ENCODE results near the gene EXOSC7. TPM values are rescaled to one million over a fixed set of nuclear protein-coding genes. Genes with fewer than 3 reads are reported as not detected.

Gene EXOSC7
- total RNA-seq, 1 donor from 2014 or later, result 95.5 TPM

DNA sequence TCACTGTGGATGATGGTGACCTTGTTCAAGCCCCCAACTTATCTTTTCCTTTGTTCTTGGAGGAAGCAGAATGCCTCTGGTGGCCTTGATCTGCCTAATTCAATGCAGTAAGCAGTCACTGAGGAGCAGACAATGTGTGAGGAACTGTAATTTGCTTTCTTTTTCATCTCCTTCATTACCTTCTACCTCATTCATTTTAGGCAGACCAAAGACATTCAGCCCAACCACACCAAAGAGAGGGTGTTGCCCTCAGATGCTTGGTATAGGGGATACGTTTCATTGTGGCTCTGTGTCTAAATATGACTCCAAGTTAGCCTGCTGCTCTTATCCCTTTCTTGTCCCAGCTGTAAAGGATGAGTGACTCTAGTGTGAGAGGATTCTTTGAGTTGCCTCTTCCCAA, 15.3 kb downstream of the EXOSC7 start:
- no peaks in the 10 kb centered on the region for H3K9me3 Mint-ChIP-seq
- H3K4me3 Mint-ChIP-seq, result no peak overlapping the region
- peaks cover 68% of the 10 kb centered on the region for H3K36me3 Mint-ChIP-seq (ENCODE audit: low read depth)
- intact Hi-C loops (cut with micrococcal nuclease), result no loop called here
- H3K27ac Mint-ChIP-seq, result no peak overlapping the region
- no peaks in the 10 kb centered on the region for H3K27me3 Mint-ChIP-seq
- peak; percentile 70 for DNase-seq
- peaks cover 41% of the 10 kb centered on the region for H3K4me1 Mint-ChIP-seq

GRCh38 chr3:44992555-44993470, 16.8 kb downstream of the EXOSC7 start:
- peak; percentile 73 for DNase-seq
- H3K27ac Mint-ChIP-seq, result no peak overlapping the region
- H3K36me3 Mint-ChIP-seq (ENCODE audit: low read depth), result peaks cover 77% of the 10 kb centered on the region
- intact Hi-C loops (cut with micrococcal nuclease), result no loop called here
- H3K9me3 Mint-ChIP-seq, result no peaks in the 10 kb centered on the region
- no peak overlapping the region for H3K4me3 Mint-ChIP-seq
- H3K27me3 Mint-ChIP-seq, result no peaks in the 10 kb centered on the region
- H3K4me1 Mint-ChIP-seq, result peaks cover 46% of the 10 kb centered on the region

DNA sequence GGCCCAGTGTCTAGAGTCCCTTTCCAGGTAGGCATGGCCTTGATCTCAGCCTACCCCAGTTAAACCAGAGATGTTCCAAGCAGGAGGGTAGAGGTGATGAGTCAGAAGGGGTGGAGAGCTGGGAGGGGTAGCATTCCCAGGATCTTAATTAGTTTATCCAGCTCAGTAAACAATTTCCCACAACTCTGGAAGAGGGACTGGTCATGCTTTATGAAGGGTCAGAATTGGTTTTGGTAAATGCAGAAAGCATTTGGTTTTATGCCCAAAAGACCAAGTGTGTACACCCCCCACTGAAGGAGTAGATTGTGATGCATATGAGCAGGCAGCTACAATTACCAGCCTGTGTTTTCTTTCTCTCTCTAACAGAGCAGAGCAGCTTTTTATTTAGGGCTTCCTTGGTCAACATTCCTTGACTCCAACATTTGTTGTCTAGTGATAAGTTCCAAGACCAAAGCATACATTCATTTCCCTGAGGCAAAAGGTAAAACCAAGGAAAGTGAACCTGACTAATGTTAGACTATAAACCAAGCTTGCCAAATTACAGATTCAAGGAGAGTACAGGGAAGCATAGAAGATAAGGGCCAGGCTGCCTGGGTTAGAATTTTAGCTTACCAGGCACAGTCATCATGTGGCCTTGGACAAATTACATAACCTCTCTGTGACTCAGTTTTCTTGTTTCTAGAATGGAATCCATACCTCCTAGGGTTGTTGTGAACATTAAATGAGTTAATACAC, 17.6 kb downstream of the EXOSC7 start:
- DNase-seq, result no peak
- H3K27me3 Mint-ChIP-seq, result no peaks in the 10 kb centered on the region
- intact Hi-C loops (cut with micrococcal nuclease), result no loop called here
- H3K4me1 Mint-ChIP-seq, result peaks cover 43% of the 10 kb centered on the region
- H3K4me3 Mint-ChIP-seq, result no peak overlapping the region
- H3K27ac Mint-ChIP-seq, result no peak overlapping the region
- H3K36me3 Mint-ChIP-seq (ENCODE audit: low read depth), result peaks cover 81% of the 10 kb centered on the region
- no peaks in the 10 kb centered on the region for H3K9me3 Mint-ChIP-seq

DNA sequence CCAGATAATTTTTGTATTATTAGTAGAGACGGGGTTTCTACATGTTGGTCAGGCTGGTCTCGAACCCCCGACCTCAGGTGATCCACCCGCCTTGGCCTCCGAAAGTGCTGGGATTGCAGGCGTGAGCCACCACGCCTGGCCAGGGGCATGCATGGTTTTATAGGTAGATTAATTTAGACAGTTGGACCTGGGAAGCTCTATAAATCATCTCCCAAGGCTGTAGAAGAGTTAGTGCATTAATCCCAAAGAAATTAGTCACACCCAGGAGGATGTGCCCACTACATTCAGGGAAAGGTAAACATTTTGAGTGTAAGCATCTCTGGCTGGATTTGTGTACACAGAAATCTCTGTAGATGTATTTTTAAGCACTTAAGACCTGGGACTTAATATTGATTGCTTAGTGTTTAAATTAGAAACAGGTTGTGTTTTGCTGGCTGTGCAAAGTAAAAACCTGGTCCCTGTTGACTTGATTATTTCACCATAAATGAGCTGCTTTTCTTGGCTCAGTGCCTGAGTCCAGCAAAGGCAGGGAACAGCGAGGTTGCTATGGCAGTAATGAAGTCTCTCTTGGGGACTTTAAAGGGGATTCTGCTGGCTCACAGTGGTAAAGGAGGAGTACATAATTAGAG, 19.2 kb downstream of the EXOSC7 start:
- peaks cover 39% of the 10 kb centered on the region for H3K4me1 Mint-ChIP-seq

GRCh38 chr3:44996556-44996969, 20.5 kb downstream of the EXOSC7 start:
- Mint-ChIP-seq H3K9me3 (no peaks in the 10 kb centered on the region), H3K4me3 (no peak overlapping the region), H3K4me1 (peaks cover 31% of the 10 kb centered on the region), H3K27ac (peak overlapping the region; percentile 52), H3K27me3 (no peaks in the 10 kb centered on the region), H3K36me3 (ENCODE audit: low read depth) (peaks cover 79% of the 10 kb centered on the region)
- DNase-seq, result no peak
- intact Hi-C loops (cut with micrococcal nuclease), result loop anchor here (2.0 kb wide), 1 partner anchor 16 kb away; no protein-coding TSS in a partner anchor

More for the DNA sequence above, 19.2 kb downstream of the EXOSC7 start:
- Mint-ChIP-seq H3K27ac (no peak overlapping the region), H3K36me3 (ENCODE audit: low read depth) (peaks cover 83% of the 10 kb centered on the region), H3K4me3 (no peak overlapping the region), H3K27me3 (no peaks in the 10 kb centered on the region), H3K9me3 (no peaks in the 10 kb centered on the region)
- intact Hi-C loops (cut with micrococcal nuclease), result no loop called here
- no peak for DNase-seq

- H3K4me3 Mint-ChIP-seq, result no peak overlapping the region
- H3K27ac Mint-ChIP-seq, result no peak overlapping the region
- intact Hi-C loops (cut with micrococcal nuclease), result no loop called here
- peaks cover 80% of the 10 kb centered on the region for H3K36me3 Mint-ChIP-seq (ENCODE audit: low read depth)
- no peaks in the 10 kb centered on the region for H3K27me3 Mint-ChIP-seq
- no peak for DNase-seq
- no peaks in the 10 kb centered on the region for H3K9me3 Mint-ChIP-seq
- H3K4me1 Mint-ChIP-seq, result peaks cover 25% of the 10 kb centered on the region
Measured at GRCh38 chr3:44999782-45000181, 23.7 kb downstream of the EXOSC7 start.

- Mint-ChIP-seq H3K9me3 (no peaks in the 10 kb centered on the region), H3K4me1 (peaks cover 30% of the 10 kb centered on the region), H3K27me3 (no peaks in the 10 kb centered on the region), H3K4me3 (no peak overlapping the region), H3K27ac (no peak overlapping the region), H3K36me3 (ENCODE audit: low read depth) (peaks cover 80% of the 10 kb centered on the region)
- no peak for DNase-seq
- intact Hi-C loops (cut with micrococcal nuclease), result no loop called here
Measured at GRCh38 chr3:45000823-45001222, 24.8 kb downstream of the EXOSC7 start.

GRCh38 chr3:45001738-45002137, 25.7 kb downstream of the EXOSC7 start:
- Mint-ChIP-seq H3K36me3 (ENCODE audit: low read depth) (peaks cover 74% of the 10 kb centered on the region), H3K27ac (no peak overlapping the region), H3K4me1 (peaks cover 23% of the 10 kb centered on the region), H3K9me3 (no peaks in the 10 kb centered on the region), H3K4me3 (no peak overlapping the region), H3K27me3 (no peaks in the 10 kb centered on the region)
- intact Hi-C loops (cut with micrococcal nuclease), result no loop called here
- no peak for DNase-seq

GRCh38 chr3:45002139-45002660, 26.2 kb downstream of the EXOSC7 start:
- DNase-seq, result no peak
- intact Hi-C loops (cut with micrococcal nuclease), result no loop called here
- Mint-ChIP-seq H3K9me3 (no peaks in the 10 kb centered on the region), H3K27ac (no peak overlapping the region), H3K4me1 (peaks cover 25% of the 10 kb centered on the region), H3K36me3 (ENCODE audit: low read depth) (peaks cover 75% of the 10 kb centered on the region), H3K27me3 (no peaks in the 10 kb centered on the region), H3K4me3 (no peak overlapping the region)

DNA sequence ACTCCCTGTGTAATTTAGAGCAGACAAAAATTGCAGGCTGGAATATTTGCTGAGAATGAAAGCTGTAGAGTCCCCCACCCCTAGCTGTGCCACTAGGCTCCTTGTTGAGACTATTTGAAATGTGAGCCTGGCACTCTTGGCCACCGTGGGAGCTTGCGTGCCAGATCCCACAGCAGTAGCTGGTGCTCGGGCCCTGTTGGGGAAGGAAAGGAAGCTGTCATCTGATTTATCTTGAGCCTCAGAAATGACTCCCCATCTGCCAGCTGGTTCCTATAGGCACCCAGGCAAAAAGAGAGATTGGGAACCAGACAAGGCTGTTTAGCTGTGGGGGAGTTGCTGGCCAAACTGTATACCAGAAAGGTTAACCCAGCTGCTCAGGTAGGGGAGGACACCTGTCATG, 26.7 kb downstream of the EXOSC7 start:
- intact Hi-C loops (cut with micrococcal nuclease), result no loop called here
- Mint-ChIP-seq H3K36me3 (ENCODE audit: low read depth) (peaks cover 78% of the 10 kb centered on the region), H3K27ac (no peak overlapping the region), H3K4me3 (no peak overlapping the region), H3K27me3 (no peaks in the 10 kb centered on the region), H3K4me1 (peaks cover 24% of the 10 kb centered on the region), H3K9me3 (no peaks in the 10 kb centered on the region)
- DNase-seq, result no peak

DNA sequence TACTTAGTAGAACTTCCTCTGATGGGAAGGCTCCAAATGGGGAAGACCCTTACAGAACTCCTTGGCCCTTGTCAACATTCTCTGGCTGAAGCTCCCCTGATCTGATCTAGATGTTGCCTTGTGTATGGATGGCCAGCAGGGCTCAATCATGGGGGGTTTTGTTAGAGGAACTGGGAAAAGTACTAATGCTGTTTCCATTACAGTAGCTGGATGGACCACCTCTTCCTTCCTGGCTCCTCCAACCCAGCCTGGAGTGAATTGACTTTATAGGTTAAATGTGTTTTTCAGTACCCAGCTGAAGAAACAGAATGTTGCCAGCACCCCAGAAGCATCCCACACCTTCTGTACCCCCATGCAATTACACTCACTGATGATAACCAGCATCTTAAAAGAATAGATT, 27.4 kb downstream of the EXOSC7 start:
- peaks cover 78% of the 10 kb centered on the region for H3K36me3 Mint-ChIP-seq (ENCODE audit: low read depth)
- H3K4me1 Mint-ChIP-seq, result peaks cover 25% of the 10 kb centered on the region
- no peaks in the 10 kb centered on the region for H3K9me3 Mint-ChIP-seq
- DNase-seq, result no peak
- intact Hi-C loops (cut with micrococcal nuclease), result no loop called here
- no peaks in the 10 kb centered on the region for H3K27me3 Mint-ChIP-seq
- no peak overlapping the region for H3K4me3 Mint-ChIP-seq
- no peak overlapping the region for H3K27ac Mint-ChIP-seq

DNA sequence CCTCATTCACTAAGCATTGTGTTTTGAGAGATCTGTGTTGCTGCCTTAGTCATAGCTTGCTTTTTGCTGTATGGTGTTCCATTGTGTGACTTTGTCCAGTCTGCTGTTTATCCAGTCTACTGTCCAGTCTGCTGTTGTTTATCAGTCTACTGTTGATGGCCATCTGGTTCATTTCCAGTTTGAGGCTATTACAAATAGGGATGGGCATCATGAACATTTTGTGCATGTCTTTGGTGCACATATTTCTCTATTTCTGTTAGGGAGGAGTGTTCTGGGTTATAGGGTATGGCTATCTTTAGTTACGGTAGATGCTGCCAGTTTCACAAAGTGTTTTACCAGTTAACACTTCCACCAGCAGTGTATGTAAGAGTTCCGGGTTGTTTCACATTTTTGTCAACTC, 27.8 kb downstream of the EXOSC7 start:
- intact Hi-C loops (cut with micrococcal nuclease), result no loop called here
- no peaks in the 10 kb centered on the region for H3K9me3 Mint-ChIP-seq
- H3K4me1 Mint-ChIP-seq, result peaks cover 25% of the 10 kb centered on the region
- peaks cover 78% of the 10 kb centered on the region for H3K36me3 Mint-ChIP-seq (ENCODE audit: low read depth)
- H3K27ac Mint-ChIP-seq, result no peak overlapping the region
- H3K27me3 Mint-ChIP-seq, result no peaks in the 10 kb centered on the region
- DNase-seq, result no peak
- no peak overlapping the region for H3K4me3 Mint-ChIP-seq

GRCh38 chr3:45007091-45007490, 31.0 kb downstream of the EXOSC7 start:
- Mint-ChIP-seq H3K27ac (no peak overlapping the region), H3K27me3 (no peaks in the 10 kb centered on the region), H3K9me3 (no peaks in the 10 kb centered on the region), H3K4me1 (peaks cover 33% of the 10 kb centered on the region), H3K36me3 (ENCODE audit: low read depth) (peaks cover 70% of the 10 kb centered on the region), H3K4me3 (no peak overlapping the region)
- DNase-seq, result no peak
- intact Hi-C loops (cut with micrococcal nuclease), result no loop called here

GRCh38 chr3:45008117-45008516, 32.1 kb downstream of the EXOSC7 start:
- Mint-ChIP-seq H3K36me3 (ENCODE audit: low read depth) (peaks cover 68% of the 10 kb centered on the region), H3K27me3 (no peaks in the 10 kb centered on the region), H3K4me1 (peaks cover 33% of the 10 kb centered on the region), H3K9me3 (no peaks in the 10 kb centered on the region), H3K27ac (no peak overlapping the region), H3K4me3 (no peak overlapping the region)
- no peak for DNase-seq
- intact Hi-C loops (cut with micrococcal nuclease), result no loop called here
